ENCODE results near the gene ESYT1. TPM values are rescaled to one million over a fixed set of nuclear protein-coding genes. Genes with fewer than 3 reads are reported as not detected.
A peak's percentile ranks its signal among the peaks of the same experiment; 100 is the strongest.

Gene ESYT1
- polyA plus RNA-seq, 5 donors = 74.3 to 90.6 (median 81.1) TPM

GRCh38 chr12:56126732-56127239 is 1.3 kb upstream of the ESYT1 start:
- no peak for DNase-seq

GRCh38 chr12:56127485-56127887 is 581 bp upstream of the ESYT1 start:
- DNase-seq = no peak

DNA sequence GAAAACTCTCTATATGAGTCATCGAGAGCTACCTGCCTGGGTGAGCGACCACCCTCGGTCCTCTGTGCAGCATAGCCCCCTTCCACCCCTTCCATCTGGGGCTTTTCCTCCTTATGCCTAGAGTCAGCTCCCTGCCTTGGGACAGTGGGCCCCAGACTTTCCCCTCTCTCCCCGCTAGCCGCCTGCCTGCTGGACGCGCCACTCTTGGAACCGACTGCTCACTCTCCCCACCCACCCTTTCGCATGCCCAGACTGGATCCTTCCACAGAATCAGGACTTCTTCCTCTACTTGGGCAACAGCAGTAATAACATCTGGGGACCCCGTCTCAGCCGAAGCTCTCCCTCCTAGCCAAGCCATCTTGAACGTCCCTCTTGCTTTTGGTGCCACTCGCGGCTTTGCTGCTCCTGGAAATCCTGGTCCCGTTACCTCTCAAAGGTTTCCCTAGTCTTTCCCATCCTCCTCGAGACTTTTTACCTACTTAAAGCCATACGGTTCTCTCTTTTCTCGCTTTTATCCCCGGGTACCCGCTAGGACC is 671 bp downstream of the ESYT1 start:
- no peak for DNase-seq

DNA sequence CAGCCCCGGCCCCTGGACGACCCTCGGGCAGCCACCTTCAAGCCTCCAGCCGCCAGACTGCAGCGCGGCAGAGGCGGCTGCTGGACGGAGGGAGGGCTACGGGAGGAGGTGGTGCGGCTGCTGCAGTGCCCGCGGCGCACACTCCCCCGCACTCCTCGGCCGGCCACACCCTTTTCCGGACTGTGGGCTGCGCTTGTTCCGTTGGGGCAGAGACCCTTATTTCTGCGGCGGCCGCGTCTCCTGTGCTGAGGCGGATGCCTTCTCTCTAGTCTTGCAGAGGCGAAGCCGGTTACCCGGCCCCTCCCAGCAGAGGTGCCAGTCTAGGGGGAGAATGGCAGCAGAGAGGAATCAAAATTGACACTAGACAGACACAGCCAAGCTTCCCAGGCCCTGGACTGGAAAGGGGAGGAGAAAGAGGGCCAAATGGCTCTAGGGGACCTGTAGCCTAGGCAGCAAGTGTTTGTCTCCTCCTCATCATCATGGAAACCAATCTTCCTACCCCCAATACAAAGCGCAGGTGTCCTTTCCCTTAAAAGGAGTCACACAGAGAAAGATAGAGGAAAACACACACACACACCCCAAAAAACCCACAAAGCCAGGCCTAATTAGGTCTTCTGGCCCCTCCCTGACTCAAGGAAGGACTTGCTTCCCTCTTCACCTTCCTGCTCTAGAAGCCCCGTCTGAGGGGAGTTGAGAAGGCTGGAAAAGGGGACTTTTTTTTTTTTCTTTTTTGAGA is 1.3 kb downstream of the ESYT1 start:
- DNase-seq = peak in 1 of 2 donors; percentile 51

GRCh38 chr12:56129942-56130495 is 2.0 kb downstream of the ESYT1 start:
- no peak for DNase-seq

- no peak for DNase-seq
Measured at GRCh38 chr12:56130876-56131275, 2.8 kb downstream of the ESYT1 start.

DNA sequence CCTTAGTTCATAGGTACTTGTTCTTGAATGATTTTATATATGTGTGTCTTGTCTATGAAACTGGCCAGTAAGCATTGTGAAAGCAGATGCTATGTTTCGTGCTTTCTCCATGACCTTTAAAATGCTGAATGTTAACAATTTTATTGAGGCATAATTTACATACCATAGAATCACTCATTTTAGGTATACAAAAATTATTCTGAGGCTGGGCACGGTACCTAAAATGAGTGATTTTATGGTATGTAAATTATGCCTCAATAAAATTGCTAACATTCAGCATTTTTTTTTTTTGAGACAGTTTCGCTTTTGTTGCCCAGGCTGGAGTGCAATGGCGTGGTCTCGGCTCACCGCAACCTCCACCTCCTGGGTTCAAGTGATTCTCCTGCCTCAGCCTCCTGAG is 6.8 kb downstream of the ESYT1 start:
- no peak for DNase-seq

GRCh38 chr12:56137853-56138571 is 9.9 kb downstream of the ESYT1 start:
- DNase-seq = no peak

DNA sequence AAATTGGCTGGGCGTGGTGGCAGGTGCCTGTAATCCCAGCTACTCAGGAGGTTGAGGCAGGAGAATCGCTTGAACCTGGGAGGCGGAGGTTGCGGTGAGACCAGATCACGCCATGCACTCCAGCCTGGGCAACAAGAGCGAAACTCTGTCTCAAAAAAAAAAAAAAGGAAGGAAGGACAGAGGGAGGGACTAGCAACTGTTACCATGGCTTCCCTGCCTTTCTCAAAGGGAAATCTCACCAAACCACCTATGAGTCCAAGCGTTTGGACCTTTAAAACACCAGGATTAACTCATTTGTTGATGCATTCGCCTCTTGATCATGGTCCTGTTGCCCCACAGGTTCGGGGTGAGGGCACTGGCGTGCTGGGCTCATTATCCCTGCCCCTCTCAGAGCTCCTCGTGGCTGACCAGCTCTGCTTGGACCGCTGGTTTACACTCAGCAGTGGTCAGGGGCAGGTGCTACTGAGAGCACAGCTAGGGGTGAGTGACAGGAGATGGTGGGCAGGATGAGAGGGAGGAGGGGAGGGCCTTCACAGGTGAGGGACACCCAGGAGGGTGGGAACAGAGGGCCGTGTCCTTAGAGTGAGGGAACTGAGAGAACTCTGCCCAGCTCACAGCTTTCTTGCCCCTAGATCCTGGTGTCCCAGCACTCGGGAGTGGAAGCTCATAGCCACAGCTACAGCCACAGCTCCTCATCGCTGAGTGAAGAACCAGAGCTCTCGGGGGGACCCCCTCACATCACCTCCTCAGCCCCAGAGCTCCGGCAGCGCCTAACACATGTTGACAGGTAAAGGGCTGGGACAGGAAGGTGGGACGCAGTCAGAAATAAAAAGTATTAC is 14.1 kb downstream of the ESYT1 start:
- no peak for DNase-seq

DNA sequence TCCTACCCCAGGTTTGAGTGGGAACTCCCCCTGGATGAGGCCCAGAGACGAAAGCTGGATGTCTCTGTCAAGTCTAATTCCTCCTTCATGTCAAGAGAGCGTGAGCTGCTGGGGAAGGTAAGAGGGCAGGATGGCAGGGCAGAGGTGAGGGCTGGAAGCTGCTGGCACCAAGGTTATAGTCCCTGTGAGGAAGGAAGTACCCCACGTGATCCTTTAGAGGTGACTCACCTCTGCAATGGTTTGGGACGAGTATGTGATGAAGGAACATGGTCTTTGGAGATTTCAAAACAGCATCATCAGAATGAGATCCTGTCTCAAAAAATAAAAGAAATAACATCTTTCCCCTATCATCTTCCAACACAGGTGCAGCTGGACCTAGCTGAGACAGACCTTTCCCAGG is 15.2 kb downstream of the ESYT1 start:
- DNase-seq = no peak

- no peak for DNase-seq
Measured at GRCh38 chr12:56143870-56144269, 15.8 kb downstream of the ESYT1 start.

DNA sequence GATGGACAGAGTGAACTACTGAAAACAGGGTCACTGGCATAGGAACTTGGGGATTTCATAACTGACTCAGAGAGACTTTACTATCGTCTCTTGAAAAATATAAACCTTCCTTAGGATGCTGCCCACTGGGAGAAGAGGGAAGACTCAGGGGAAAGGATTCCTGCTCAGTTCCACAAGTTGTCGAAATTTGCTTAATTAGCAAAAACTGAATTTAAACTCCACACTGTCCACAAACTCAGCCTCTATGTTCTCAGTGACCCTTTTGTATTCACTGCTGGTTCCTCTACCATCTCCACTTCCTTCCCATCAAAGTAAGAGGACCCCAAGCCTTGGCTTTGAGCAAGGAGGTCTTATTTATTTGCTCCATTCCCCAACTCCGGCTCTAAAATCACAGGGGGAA is 17.1 kb downstream of the ESYT1 start:
- no peak for DNase-seq

DNA sequence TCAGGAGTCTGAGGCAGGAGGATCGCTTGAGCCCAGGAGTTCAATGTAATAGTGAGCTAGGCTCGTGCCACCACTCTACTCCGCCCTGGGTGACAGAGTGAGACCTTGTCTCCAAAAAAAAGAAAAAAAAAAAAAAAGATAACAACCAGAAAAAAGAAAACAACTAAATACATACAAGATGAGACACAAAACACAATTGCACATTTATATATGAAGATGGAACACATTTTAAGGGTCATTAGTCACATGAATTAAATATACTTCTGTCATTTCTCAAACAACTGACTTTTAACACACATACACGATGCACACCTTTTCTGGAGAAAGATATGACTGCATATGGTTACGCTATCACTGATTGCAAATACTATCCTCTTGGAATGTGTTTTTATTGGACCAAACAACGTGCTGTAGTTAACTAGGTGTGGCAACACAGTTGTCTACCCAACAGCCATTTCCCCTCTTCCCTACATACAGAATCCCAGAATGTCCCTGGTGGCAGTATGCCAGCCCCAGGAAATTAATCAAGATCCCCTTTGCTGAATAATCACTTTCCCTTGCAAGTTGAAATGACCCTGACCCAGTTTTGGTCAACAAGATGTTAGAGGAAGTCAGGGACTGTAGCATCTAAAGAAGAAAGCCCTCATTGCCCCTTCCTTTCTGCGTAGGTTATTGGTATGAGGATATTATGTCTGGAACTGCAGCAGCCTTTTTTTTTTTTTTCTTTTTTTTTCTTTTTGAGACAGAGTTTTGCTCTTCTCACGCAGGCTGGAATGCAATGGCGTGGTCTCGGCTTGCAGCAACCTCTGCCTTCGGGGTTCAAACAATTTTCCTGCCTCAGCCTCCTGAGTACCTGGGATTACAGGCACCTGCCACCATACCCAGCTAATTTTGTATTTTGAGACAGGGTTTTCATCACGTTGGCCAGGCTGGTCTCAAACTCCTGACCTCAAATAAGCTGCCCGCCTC is 18.7 kb downstream of the ESYT1 start:
- DNase-seq = peak; percentile 66 to 70

DNA sequence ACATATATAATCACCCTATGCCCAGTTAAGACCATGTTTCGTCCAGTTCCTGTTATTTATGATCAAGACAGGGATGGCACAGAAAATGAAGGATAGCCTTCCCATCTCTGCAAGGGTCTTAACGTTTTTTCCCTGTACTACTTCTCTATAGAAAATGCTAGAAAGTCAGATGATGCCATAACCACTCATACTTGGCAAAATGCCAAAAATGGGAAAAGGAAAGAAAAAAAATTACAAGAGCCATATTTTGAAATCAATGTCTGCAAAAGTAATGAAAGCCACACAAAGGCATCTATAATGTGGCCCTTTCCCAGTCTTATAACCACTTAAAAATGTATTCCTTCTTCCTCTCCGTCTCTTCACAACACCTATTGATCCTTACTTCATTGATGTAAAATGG is 22.5 kb downstream of the ESYT1 start:
- no peak for DNase-seq

- peak in 1 of 2 donors; percentile 38 for DNase-seq
Measured at GRCh38 chr12:56151672-56152131, 23.6 kb downstream of the ESYT1 start.

GRCh38 chr12:56152132-56152755 is 24.2 kb downstream of the ESYT1 start, which contains the start of gene MYL6B:
Gene MYL6B, plus strand, starts transcription at chr12:56152587. Its CDS starts 1,332 bp downstream, at chr12:56153919.
- DNase-seq = peak; percentile 91

DNA sequence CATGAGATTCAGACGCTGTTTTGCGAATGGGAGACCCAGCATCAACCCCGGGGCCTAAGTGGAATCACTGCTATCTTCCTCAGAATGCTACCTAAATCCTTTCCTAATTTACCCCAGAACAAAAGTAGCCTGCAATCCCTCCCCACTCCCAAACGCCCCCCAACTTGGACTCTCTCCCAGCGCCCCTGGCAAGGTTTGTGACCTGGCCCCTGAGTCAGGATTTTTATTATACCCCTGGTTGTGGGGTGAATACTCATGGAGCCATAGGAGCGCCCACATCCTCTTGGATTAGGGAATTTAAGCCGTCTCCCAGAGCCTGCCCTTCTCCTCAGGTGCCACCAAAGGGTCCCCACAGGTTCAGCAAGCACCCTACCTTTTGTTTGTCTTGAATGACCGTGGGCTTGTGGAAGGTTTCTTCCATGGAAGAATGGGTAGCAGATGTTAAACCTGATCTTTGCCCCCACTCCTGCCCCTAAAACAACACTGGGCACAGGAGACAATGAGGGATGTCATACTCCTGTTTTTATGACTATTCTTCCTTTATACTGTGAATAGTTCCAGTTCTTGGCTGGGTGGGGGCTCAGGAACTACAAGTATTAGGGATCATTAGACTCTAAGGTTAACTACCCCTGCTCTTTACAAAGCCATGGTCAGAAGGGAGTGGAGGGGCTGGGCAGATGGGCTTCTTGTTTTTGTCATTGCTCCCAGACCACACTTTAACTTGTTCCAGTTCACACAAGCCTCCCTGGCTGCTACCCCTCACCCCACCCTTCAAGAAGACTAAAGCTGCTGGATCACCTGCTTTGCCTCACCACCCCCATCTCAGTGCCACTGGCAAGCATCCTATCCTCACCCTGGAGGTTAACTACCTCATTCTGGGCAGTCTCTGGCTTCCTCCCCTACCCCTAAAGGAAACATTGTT is 24.9 kb downstream of the ESYT1 start:
- no peak for DNase-seq

GRCh38 chr12:56153678-56154065 is 25.6 kb downstream of the ESYT1 start:
- DNase-seq = no peak
